Measurements from ENCODE around the gene SHLD1.

SHLD1 gene

GRCh38 chr20:5908981-5909380 lies 158.8 kb downstream of the SHLD1 start:
- no peak for DNase-seq

- DNase-seq: no peak
Observed at GRCh38 chr20:5910186-5910585, 160.0 kb downstream of the SHLD1 start.

- DNase-seq: no peak
Observed at GRCh38 chr20:5913166-5913565, 163.0 kb downstream of the SHLD1 start.
